ENCODE data around the gene DCP2.

Gene DCP2

DNA sequence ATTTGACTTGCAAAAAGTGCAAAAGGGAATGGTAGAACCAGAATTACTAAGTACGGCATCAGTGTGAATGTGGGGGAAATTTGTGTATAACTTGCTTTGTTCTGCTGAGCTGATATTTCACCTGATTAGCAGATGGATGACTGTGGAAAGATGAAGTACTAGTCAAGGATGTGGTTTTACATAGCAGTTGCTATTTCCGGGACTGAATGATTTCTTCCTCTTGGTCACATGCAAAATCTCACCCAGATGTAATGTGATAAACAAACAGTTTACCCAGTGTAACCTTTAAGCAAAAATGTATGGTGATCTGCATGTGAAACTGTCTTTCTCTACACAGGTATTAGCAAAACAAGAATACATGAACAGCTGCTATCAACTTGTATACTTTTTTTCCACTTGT is 46.1 kb downstream of the DCP2 start:
- no peak for DNase-seq (ENCODE audit: low spot score)

DNA sequence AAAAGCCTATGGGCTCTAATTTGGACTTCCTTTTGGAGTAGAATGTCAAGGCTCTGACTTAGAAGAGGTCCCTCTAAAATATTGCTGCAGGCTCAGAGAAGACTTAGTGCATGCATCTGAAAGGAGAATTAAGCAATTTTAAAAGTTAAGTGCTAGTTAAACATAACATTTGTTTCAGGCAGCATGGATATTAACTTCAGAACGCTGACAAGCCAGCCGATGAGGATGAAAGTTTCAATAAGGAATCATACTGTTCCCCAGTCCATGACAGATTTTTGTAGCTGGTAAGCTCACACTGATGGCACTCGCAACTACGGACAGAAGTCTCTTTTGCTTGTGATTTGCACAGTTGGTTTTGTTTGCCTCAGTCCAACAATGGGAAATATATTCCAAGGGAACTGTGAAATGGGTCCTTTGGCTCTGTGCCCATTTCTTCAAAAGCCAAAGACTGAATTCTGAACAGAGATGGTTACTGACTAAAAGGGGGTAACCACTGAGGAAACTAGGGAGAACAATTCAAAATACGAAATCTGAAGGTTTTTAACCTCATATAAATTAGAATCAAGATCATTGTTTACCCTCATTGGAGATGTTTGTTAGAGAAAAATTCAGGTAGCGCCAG is 47.6 kb downstream of the DCP2 start:
- DNase-seq (ENCODE audit: low spot score) = no peak

DNA sequence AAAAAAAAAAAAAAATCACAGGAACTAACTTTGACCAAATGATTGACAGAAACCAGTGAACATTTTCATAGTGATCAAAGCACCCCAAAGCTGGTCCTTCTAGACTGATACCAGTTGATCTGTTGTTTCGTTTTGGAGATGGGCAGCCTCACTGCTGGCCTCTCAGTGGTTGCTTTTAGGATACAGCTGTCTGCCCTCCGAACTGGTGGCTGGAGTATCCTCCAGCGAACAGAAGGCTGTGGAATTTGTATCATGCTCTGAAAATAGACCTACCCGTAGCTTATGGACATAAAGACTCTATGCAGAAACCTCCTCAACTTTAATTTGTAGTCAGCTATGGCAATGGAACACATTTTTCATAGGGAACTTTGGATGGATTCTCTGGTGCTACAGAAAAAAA is 49.0 kb downstream of the DCP2 start:
- no peak for DNase-seq (ENCODE audit: low spot score)

DNA sequence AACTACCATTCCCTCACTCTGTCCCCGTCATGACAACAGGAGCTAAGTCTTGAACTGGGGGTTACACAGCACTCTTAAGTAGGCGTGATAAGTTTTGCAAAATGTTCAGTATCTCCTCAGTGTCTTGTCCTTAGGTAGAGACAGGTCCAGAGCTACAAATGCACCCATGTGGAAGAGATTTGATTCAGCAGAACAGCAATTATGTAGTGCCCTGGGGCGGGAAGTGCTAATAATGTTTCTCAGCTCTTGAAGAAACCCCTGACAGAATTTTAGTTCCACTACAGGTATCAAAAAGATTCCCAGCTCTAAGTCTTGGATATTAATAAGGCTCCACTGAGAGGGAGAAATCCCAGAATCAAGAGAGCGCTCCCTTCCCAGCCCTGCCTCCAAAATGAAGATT is 49.6 kb downstream of the DCP2 start:
- DNase-seq (ENCODE audit: low spot score) = no peak

DNA sequence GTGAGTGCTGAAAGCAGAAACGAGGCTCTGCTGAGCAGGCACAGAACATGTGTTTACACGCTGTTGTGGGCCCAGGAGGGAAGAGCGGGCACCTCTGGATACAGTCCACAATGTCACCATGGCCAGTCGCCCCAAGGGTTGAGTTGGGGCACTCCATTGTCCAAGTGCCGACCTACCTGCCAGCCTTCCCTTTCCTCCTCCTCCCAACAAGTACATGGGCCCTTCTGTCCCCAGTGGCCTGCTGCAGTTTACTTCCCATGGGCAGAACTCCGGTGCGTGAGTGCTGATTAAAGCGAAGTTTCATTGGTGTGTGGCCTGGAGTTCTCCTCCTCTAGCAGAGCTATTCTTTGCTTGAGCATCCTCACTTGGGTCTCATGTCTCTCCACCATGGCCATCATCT is 50.4 kb downstream of the DCP2 start:
- DNase-seq (ENCODE audit: low spot score) = no peak

DNA sequence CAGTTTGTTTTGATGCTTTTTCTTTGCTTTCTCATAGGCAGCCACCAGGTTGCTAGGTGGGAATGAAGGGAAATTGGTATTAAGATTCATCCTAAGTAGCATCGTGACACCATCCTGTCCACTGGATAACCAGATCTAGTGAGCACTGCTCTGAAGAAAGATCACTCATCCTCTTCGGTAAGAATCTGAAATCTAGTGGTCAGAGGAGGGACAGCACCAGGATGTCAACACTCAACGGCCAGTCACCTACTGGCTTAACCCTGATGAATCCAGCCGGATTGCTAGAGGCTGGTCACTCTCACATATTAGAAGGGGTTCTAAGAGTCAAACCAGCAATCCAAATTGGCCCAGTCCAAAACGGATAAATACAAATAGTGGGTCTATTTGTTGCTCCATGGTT is 50.8 kb downstream of the DCP2 start:
- DNase-seq (ENCODE audit: low spot score) = no peak

DNA sequence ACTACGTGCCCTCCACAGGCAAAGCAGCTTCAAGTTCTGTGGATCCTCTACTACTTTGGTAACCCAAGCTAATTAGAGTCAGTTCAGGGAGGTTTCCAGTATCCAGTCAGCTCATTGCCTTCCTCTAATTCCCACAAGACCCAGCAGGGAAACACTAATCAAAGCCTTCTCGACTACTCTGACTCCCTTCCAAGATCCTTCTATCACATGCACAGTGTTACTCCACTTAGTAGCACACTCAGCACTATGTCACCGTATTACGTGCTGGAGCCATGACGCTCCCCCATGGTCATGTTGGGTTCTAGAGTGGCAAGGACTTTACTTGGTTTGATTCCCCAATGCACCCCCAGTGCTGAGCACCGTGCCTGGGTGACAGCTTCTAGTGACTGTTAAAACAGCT is 53.0 kb downstream of the DCP2 start:
- no peak for DNase-seq (ENCODE audit: low spot score)

DNA sequence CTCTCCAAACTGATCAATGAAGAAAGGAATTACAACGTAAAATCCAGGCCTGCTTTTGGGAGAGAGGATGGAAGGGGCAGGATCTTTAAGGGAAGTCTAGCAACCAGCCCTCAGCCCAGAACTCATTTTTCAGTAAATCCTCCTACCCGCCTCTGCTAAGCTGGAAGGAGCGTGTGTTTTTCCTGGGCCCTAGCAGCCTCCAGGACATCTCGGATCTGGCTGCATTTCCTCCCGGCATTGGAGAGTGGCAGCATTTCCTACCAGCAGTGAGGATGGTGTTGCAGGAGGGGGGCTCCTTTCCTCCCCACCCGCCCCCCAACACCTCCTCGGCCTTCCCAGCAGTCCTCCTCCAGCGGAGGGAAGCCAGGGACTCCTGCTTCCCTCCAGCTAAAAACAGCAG is 54.5 kb downstream of the DCP2 start:
- DNase-seq (ENCODE audit: low spot score) = no peak

DNA sequence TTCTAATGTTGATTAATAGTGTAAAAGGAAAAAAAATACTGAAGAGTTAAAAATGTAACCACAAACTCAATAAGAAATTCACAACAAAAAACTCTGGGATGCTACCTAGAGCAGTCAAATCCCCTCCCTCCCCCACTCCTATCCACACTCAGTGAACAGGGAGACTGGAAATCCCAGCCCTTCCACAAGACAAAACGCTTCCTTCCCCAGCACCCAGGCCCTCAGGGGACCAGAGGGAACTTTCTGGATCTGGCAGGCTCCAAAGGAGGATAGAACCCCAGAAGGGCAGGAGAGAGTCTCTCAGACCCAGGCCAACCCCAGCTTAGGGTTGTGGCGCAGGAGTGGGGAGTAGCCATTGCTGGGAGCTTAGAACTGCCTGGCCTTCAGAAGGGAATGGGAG is 55.0 kb downstream of the DCP2 start:
- no peak for DNase-seq (ENCODE audit: low spot score)

DNA sequence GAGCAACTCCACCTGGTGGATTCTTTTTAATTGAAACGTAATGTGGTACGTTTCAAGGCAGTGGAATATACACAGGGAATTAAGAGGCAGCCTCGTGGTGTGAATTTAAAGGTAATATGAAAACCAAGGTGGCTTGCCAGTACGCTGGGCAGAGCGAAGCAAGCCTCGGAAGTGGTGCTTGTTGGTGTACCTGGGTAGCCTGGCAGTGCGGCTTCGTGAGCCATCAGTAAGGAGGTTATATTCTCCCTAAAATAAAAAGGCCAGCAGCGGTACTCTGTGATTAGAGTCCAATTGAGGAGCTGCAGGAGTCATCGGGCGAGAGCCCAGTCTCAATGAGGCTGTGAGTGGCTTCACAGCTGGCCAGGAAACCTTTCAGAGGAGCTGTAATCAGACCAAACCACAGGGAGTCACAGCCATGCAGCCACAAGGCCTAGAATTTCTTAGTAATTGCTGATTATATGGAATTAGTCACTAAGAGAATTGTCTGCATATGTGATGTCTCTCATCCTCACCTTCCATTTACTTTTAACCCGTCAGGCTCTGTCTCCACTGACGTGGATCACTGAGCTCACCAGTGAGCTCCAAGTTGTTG is 57.7 kb downstream of the DCP2 start:
- DNase-seq (ENCODE audit: low spot score) = no peak

DNA sequence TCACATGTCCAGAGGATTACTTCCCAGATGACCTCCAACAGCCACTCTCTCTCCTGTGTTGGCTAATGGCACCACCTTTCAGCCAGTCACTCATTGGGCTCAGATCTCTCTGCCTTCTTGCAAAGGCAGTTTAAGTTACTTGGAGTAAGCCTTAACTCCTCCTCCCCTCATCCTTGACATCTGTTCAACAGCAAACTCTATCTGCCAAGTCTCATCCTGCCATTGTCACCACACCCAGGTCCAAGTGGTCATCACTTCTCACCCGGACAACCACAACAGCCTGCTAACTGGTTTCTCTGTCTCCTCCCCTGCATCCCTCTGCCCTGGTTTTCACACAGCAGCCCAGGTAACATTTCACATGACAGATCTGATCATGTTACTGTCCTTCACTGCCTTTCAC is 58.5 kb downstream of the DCP2 start:
- no peak for DNase-seq (ENCODE audit: low spot score)

DNA sequence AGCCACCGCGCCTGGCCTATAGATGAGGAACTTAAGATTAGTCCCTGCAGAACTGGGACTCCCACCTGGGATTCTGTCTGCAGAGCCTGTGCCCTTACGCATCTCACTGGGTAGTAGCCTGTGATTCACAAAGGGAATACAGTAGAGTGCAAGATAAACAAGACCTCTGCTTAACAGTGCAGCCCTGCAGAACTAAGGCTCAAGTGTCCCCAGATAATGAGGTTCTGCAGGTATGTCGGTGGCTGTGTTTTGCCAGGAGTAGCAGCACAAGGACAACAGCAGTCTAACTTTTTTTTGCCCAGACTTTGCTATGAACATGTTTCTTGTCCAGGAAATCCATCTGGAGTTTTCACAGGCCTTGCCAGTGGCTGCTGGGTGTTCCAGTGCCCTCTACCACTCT is 59.7 kb downstream of the DCP2 start:
- no peak for DNase-seq (ENCODE audit: low spot score)

DNA sequence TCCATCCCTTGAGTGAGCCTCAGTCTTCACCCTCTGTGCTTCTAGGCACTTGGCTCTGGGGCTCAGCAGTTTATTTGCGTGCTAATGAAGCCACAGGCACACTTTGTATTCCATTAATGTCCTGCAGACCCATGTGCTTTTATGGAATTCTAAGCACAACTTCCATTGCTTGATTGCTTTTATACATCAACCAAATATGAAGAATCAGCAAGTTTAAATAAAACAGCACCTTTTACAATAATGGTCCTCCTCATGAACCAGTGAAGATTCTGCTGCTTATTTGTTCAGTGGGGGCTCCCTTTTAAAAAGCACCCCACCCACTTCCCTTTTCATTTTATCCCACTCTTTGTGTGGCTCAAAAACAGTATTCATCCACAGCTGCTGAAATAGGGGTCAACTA is 60.2 kb downstream of the DCP2 start:
- DNase-seq (ENCODE audit: low spot score) = no peak

DNA sequence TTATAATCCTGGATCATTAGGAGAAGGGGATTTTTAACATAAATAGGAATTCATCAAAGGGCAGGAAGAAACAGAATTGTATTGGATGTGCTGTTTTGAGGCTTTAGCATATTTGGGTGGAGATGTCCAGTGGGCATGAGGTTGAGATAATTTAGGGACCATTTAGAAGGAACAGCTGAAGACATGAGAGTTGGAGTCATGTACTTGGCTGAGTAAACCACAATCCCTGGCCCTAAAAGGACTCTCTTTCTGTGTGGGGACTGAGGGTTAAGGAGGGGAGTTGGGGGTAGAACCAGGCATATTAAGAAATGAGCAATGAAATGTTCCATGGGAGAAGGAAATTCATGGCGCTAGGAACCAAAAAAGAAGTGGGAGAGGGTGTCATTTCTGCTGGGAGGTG is 61.5 kb downstream of the DCP2 start:
- no peak for DNase-seq (ENCODE audit: low spot score)

DNA sequence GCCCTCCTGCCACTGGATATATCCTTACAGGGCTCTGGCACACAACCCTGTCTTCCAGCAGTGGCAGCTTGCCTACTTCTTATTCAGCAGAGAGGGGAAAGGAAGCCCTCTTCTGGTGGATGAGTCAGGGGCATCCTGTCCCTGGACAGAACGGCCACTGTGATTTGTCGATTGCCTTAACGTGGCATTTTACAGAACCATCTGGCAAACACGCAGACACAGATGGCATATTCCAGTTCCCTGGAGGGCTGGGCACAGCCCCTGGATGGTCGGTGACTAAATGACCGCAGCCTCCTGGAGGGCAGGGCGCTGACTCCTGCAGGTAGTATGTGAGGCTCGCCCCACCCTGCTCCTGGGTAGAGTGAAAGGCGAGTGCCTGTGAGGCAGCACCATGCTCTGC is 62.1 kb downstream of the DCP2 start:
- no peak for DNase-seq (ENCODE audit: low spot score)

DNA sequence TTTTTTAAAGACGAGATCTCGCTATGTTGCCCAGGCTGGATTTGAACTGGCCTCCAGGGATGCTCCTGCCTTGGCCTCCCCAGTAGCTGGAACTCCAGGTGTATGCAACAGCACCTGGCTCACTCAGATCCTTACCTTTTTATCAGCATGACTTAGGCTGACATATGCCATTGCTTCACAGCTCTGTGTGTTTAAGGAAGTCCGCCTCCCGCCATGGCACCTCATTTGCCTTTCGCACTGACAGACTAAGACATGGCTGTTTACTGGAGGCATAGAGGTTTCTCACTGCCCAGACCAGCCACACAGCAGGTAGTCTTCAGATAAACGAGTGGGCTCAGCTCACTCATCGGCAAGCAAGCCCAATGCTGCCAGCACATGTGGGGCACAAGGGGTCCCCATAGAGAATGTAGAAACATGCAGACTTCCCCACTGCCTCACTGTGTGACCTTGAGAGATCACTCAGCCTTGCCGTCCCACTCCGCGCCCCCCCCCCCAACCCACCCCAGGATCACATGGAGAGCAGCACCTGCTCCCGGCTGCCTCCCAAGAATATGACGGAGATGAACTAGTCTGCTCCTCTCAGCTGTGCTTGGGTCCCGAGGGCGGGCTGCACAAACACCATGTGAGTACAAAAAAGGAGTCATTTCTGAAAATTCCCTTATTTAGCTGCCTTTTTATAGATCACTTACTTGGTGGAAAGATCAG is 62.8 kb downstream of the DCP2 start:
- no peak for DNase-seq (ENCODE audit: low spot score)

DNA sequence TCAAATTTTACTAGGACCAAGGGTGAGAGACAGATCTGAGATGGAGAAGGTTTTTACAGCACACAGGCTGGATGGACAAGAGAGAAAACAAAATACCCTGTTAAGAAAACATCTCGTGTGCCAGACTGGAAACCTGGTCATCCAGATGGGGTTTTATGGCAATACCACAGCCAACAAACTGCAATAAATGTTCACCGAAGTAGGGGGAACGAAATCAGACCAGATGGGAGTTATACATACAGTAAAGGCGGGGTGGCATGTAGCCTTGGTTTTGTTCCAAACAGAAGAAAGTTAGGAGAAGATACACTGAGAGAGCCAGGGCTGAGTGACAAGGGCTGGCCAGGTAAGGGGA is 63.3 kb downstream of the DCP2 start:
- no peak for DNase-seq (ENCODE audit: low spot score)

DNA sequence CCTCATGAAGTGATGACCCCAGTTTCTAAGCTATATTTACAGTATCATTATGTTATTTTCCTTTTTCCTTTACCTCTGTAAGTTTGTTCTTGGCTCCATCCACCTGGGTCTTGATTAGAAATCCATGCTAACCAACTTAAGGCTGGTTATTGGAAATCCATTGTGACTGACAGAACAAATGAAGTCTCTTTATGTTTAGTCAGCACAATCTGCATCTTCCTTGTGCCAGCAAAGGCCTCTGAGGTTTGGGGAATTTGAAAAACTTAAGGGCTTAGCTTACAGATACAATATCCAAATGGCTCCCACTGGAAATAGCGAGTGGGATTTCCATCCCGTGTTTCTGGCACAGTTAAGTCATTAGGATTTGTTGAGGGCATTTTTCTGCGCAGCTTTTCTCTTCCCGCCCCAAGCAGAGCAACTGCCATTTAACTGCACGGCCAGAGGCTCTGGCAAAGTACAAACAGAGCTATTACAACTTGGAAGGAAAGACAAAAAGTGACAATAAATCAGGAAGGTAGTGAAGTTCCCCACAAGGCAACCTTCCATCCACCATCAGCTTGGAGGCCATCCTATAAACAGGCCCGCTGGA is 64.2 kb downstream of the DCP2 start:
- DNase-seq (ENCODE audit: low spot score) = no peak

DNA sequence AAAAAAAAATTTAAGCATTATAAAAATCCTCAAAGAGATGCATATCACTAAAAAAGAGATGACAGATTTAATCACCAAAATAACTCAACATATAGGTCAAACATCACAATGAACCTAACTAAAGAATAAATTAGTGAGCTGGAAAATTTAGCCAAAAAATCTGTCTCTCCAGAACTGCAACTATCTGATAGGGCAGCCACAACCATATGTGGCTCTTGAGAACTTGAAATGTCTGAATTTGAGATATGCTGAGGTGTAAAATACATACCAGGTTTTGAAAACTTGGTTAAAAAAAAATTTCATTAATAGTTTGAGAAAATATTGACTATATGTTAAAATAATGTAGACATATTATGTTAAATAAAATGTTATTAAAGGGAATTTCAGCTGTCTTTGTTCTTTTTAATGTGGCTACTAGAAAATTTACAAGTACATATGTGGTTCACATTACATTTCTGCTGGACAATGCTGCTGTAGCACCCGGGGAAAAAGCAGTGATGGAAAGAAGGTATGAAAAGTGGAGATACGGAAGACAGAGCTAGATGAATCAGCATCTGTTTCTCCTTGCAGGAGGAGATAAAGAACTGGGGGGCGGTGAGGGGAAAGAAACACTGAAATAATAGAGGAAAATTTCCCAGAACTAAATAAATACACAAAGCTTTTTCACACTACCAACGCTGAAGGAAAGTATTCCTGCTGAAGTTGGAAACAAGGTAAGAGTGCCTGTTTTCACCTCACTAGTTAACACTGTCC is 66.1 kb downstream of the DCP2 start:
- DNase-seq (ENCODE audit: low spot score) = no peak

DNA sequence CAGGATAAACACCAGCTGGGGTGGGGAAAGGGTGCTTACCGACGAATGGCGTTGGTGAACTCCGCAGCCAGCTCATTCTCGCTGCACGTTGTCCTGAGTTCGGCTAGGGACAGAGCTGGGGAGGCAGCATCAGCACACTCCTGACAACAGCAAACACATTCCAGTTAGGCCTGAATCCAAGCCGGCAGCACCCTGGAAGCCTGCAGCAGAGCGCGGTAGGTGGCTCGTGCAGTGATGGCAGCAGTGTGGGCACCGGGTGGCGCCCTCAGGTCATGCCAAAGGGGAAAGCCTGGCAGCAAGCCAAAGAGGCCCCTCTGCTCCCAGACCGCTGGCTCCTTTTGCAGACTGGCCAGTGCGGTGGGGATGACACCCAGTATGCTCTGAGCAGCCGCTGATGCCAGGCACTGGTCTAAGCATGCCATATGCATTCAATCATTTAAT is 66.9 kb downstream of the DCP2 start:
- DNase-seq (ENCODE audit: low spot score) = peak; percentile 12

DNA sequence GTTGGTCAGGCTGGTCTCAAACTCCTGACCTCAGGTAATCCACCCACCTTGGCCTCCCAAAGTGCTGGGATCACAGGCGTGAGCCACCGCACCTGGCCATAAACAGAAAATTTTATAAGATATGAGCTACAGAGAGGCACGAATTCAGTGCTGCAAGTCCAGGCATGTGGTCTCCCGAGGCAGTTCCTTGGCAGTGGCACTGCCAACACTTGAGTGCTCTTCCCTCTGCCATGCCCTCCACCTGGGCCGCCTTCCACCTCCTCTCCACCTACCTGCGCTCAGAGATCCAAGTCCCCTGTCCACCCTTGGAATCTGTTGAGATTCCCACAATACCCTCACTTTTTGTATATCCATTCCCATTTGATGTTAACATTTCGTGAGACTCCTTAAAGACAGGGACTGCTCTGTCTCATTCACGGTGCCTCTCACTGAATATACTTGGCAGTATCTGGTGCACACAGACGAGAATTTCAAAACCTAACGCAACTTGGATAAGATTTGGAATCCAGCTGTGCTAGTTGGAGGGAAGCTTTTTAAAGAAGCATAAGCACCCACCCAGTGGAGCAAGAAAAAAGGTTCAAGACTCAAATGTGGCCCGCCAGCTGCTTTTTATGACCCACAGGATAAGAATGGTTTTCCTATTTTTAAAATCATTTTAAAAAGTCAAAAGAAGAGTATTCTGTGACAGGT is 68.3 kb downstream of the DCP2 start:
- DNase-seq (ENCODE audit: low spot score) = no peak

DNA sequence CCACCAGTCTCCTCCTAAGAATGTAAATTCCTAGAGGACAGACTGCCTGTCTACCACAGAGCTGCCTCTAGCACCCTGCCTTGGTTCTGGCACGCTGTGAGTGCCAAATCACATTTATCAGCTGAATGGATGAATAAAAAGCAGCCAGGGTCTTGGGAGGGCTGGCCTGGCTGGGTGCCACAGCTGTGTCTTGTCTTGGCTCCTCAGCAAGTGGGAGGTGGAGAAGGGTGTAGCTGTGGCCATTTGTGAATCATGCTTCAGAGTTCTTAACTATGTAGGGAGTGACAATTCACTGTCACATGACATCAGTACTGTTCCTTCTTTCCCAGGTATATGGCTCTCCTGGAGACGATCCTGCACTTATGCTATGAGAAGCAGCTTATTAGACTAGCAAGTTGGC is 70.6 kb downstream of the DCP2 start:
- no peak for DNase-seq (ENCODE audit: low spot score)

Measured in pons (tissue), 1 donor.